Measurements from ENCODE around the gene LNP1.
"Not testable (repeated sequence)": the region's sequence is repeated elsewhere in the genome, so short reads cannot be mapped to it uniquely, and the experiment has no call there.

Gene LNP1

GRCh38 chr3:100437721-100438622 is 36.6 kb downstream of the LNP1 start:
- no peak for DNase-seq

- DNase-seq = no peak
Observed at GRCh38 chr3:100438623-100438974, 37.3 kb downstream of the LNP1 start.

- DNase-seq = no peak
Observed at GRCh38 chr3:100440895-100441294, 39.6 kb downstream of the LNP1 start.

- no peak for DNase-seq
Observed at GRCh38 chr3:100443690-100444089, 42.4 kb downstream of the LNP1 start.

GRCh38 chr3:100447067-100447466 is 45.7 kb downstream of the LNP1 start:
- DNase-seq = not testable (repeated sequence)

- DNase-seq = no peak
Observed at GRCh38 chr3:100448079-100448478, 46.7 kb downstream of the LNP1 start.

GRCh38 chr3:100449214-100449613 is 47.9 kb downstream of the LNP1 start:
- no peak for DNase-seq

GRCh38 chr3:100454677-100455076 is 53.3 kb downstream of the LNP1 start:
- DNase-seq = no peak

- no peak for DNase-seq
Observed at GRCh38 chr3:100455841-100456550, 54.7 kb downstream of the LNP1 start.

- no peak for DNase-seq
Observed at GRCh38 chr3:100456745-100457144, 55.4 kb downstream of the LNP1 start.

- DNase-seq = no peak
Observed at GRCh38 chr3:100457811-100458210, 56.5 kb downstream of the LNP1 start.

GRCh38 chr3:100458814-100459213 is 57.5 kb downstream of the LNP1 start:
- DNase-seq = no peak

- DNase-seq = peak; percentile 59
Observed at GRCh38 chr3:100463002-100463401, 61.7 kb downstream of the LNP1 start.

GRCh38 chr3:100463646-100464155 is 62.4 kb downstream of the LNP1 start:
- DNase-seq = no peak

- DNase-seq = no peak
Observed at GRCh38 chr3:100465892-100466777, 64.8 kb downstream of the LNP1 start.

- DNase-seq = no peak
Observed at GRCh38 chr3:100467133-100467532, 65.8 kb downstream of the LNP1 start.

- no peak for DNase-seq
Observed at GRCh38 chr3:100468676-100469075, 67.3 kb downstream of the LNP1 start.

- no peak for DNase-seq
Observed at GRCh38 chr3:100470951-100471350, 69.6 kb downstream of the LNP1 start.

- no peak for DNase-seq
Observed at GRCh38 chr3:100471444-100471843, 70.1 kb downstream of the LNP1 start.

- DNase-seq = not testable (repeated sequence)
Observed at GRCh38 chr3:100477851-100478360, 76.6 kb downstream of the LNP1 start.

GRCh38 chr3:100478521-100478920 is 77.2 kb downstream of the LNP1 start:
- DNase-seq = not testable (repeated sequence)

- DNase-seq = no peak
Observed at GRCh38 chr3:100480081-100480480, 78.7 kb downstream of the LNP1 start.

- no peak for DNase-seq
Observed at GRCh38 chr3:100482176-100482575, 80.8 kb downstream of the LNP1 start.
